ENCODE results near the gene RUNX1.
"Not testable (repeated sequence)": the region's sequence is repeated elsewhere in the genome, so short reads cannot be mapped to it uniquely, and the experiment has no call there.

RUNX1 gene

DNA sequence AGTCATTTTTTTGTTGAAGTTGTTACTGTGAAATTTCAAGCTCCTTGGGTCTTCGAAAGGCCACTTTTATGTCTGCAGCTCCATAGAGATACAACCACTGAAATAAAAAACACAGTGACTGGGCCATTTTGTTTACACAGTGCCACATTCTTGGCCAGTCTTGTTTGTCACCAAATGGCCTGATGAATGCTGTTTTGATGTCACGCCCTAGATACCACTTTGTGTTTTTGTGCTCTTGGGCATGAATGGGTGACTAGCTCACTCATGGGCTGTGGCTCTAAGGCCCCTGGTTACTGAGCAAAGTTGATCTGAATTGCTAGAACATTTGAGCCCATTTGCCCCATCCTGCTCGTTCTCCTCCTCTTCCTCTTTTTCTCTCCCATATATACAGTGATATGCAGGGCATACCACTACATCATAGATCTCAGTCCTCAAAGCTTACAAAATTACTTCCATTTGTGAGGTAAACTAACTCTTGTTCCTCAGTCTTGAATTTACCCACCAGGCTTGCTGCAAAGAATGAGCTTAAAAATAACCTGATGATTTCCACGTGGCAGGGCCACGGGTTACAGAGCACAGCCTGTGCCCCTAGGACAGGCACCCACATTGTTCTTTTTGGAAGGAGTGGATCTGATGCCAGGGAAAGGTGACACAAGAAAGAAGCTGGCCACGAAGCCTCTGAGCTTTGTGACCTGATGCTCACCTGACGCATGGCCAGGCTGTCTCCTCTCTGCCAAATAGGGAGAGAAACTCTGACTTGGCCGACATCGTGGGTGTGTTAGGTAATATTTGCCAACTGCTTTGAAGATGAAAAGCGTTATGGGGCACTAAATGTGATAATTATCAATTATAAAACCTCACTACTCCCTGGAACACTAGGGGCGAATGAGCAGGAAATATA, 92.4 kb downstream of the RUNX1 start:
- Histone ChIP-seq H3K4me3 (replicated peaks; ENCODE audit: low read depth, low read length) (no peak overlapping the region), H3K27me3 (replicated peaks; ENCODE audit: control insufficient read depth, insufficient read depth, low read length) (no peaks in the 10 kb centered on the region; the same call in 1 of the 2 replicates), H3K36me3 (ENCODE audit: control insufficient read depth, insufficient read depth, low read length) (no peaks in the 10 kb centered on the region)
- no peak for DNase-seq (ENCODE audit: extremely low read depth, insufficient read length)
- TF ChIP-seq CTCF (IDR thresholded peaks at IDR 0.05; ENCODE audit: insufficient read depth, low read length, poor library complexity, severe bottlenecking) = no peak

DNA sequence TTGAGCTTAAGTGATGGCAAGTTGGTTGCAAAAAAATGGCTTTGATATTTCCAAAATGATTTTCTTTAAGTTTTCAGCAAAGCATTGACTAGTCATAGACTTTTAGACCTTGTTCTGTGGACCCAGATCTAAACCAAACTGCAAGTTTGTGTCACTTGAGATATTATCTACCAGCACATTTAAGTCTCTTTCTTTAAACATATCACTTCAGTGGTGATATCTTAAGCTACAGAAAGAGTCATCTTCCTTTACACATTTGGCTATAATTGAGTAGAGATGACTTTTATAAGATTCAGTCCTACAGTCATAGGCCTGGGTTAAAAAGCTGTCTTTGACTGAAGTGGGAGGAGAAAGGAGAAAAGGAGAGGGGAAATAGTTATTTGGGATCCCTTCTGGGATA, 95.2 kb downstream of the RUNX1 start:
- no peak for DNase-seq (ENCODE audit: extremely low read depth, insufficient read length)
- H3K36me3 ChIP-seq (ENCODE audit: control insufficient read depth, insufficient read depth, low read length) = no peaks in the 10 kb centered on the region
- no peak overlapping the region for H3K4me3 ChIP-seq (replicated peaks; ENCODE audit: low read depth, low read length)
- no peak for TF ChIP-seq CTCF (IDR thresholded peaks at IDR 0.05; ENCODE audit: insufficient read depth, low read length, poor library complexity, severe bottlenecking)
- no peaks in the 10 kb centered on the region for H3K27me3 ChIP-seq (replicated peaks; ENCODE audit: control insufficient read depth, insufficient read depth, low read length)

GRCh38 chr21:34952701-34953100, 96.4 kb downstream of the RUNX1 start:
- Histone ChIP-seq H3K36me3 (ENCODE audit: control insufficient read depth, insufficient read depth, low read length) (no peaks in the 10 kb centered on the region), H3K27me3 (replicated peaks; ENCODE audit: control insufficient read depth, insufficient read depth, low read length) (no peaks in the 10 kb centered on the region; the same call in 1 of the 2 replicates), H3K4me3 (replicated peaks; ENCODE audit: low read depth, low read length) (no peak overlapping the region)
- no peak for TF ChIP-seq CTCF (IDR thresholded peaks at IDR 0.05; ENCODE audit: insufficient read depth, low read length, poor library complexity, severe bottlenecking)
- DNase-seq (ENCODE audit: extremely low read depth, insufficient read length) = no peak

DNA sequence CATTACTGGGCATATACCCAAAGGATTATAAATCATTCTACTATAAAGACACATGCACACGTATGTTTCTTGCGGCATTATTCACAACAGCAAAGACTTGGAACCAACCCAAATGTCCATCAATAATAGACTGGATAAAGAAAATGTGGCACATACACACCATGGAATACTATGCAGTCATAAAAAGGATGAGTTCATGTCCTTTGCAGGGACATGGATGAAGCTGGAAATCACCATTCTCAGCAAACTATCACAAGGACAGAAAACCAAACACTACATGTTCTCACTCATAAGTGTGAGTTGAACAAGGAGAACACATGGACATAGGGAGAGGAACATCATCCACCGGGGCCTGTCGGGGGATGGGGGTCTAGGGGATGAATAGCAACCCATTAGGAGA, 97.2 kb downstream of the RUNX1 start:
- H3K4me3 ChIP-seq (replicated peaks; ENCODE audit: low read depth, low read length); H3K27me3 ChIP-seq (replicated peaks; ENCODE audit: control insufficient read depth, insufficient read depth, low read length); DNase-seq (ENCODE audit: extremely low read depth, insufficient read length); H3K36me3 ChIP-seq (ENCODE audit: control insufficient read depth, insufficient read depth, low read length): not testable (repeated sequence)

DNA sequence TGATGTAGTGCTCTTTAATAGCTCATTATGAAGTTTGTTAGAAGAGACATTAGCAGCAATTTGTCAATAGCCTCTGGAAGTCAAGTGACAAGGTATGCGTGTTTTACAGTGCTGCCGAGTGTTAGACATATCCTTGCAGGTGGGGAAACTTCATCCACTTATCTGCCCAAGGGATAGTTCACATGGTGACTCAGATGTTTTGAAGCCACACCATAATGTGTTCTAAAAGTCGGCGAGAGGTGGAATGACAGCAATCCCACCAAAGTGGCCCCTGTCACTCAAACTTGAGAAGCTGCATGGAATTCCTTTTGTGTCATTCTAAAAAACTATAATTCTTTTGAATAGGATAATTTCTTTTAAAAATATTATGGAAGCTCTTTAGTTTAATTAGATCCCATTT, 98.1 kb downstream of the RUNX1 start:
- Histone ChIP-seq H3K27me3 (replicated peaks; ENCODE audit: control insufficient read depth, insufficient read depth, low read length) (no peaks in the 10 kb centered on the region; the same call in 1 of the 2 replicates), H3K36me3 (ENCODE audit: control insufficient read depth, insufficient read depth, low read length) (no peaks in the 10 kb centered on the region), H3K4me3 (replicated peaks; ENCODE audit: low read depth, low read length) (no peak overlapping the region)
- no peak for DNase-seq (ENCODE audit: extremely low read depth, insufficient read length)
- no peak for TF ChIP-seq CTCF (IDR thresholded peaks at IDR 0.05; ENCODE audit: insufficient read depth, low read length, poor library complexity, severe bottlenecking)

- Histone ChIP-seq H3K36me3 (ENCODE audit: control insufficient read depth, insufficient read depth, low read length) (no peaks in the 10 kb centered on the region), H3K27me3 (replicated peaks; ENCODE audit: control insufficient read depth, insufficient read depth, low read length) (no peaks in the 10 kb centered on the region; the same call in 1 of the 2 replicates), H3K4me3 (replicated peaks; ENCODE audit: low read depth, low read length) (no peak overlapping the region)
- no peak for TF ChIP-seq CTCF (IDR thresholded peaks at IDR 0.05; ENCODE audit: insufficient read depth, low read length, poor library complexity, severe bottlenecking)
- DNase-seq (ENCODE audit: extremely low read depth, insufficient read length) = no peak
These were observed 99.6 kb downstream of the RUNX1 start for GRCh38 chr21:34949499-34949898.
